GM18505 (cell line): ENCODE results near the gene EIF2D.

Experiments
- ATAC-seq: cut with Tn5 transposase; IDR thresholded peaks from one replicate; pipeline ENCODE4 v1.9.1; 2021; ENCODE audit not compliant: unreplicated experiment
- POLR2A ChIP-seq: IDR thresholded peaks from 4 replicates; pipeline ENCODE4 v1.6.1; 2011; ENCODE audit warnings: borderline replicate concordance; ENCODE audit not compliant: insufficient read depth, insufficient read length; ENCODE audit errors: extremely low read depth

EIF2D gene

DNA sequence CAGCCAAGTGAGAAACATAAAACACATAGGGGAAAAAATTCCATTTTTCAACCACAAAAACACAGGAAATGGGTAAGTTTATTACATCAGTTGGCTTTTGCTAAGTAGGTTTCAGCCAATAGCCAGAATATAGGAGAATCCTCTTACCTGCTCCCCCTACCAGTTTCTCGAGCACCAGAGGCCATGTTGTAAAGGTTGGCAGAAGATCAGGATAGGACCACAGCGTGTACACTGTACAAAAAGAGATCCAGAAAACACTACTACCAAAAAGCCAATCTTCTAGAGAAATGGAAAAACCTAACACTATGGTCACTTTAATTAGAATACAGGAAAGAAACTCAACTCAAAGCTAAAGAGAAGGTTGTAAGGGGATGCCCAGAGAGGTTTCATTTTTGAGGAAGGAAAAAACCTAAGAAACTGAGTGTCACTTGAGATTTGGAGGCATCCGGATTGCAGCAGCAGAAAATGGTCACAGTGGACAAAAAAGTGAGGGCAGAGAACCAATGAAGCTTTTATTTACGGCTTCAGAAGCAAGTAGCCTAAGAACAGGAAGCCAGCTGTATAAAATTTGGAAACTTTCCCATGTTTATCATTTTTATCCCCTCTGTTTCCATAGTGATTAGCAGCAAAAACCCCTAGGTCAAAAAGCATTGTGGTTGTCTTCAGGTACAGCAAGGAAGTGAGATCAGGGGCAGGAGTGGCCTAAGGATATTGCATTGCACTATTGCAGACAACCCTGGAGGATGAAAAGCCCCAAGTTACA is 2.9 kb downstream of the EIF2D start:
- ATAC-seq, result no peak
- TF ChIP-seq POLR2A, result no peak

DNA sequence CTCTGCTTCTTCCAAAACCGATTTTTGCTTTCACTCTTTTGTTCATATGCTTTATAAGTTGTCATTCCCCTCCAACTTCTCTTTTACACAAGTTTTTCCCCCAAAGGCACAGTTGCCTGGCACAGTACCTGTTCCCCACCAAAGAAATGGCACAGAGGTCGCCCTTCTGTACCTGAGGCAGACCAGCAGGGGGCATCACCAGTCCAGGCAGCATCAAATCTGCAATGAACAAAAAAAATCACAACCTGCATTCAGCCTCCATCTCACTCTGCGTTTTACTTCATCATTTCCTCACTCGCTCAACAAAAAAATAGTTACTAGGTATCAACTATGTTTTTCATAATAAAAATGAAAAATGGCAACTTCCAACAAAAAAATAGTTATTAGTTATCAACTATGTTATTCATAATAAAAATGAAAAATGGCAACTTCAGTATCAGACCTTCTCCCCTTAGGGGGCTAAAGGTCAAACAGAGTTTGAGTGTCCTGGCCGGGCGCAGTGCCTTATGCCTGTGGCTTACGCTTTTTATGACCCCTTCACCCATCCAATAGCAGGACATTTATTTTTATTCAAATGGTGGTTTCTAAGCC is 4.1 kb downstream of the EIF2D start:
- ATAC-seq, result no peak
- no peak for TF ChIP-seq POLR2A

DNA sequence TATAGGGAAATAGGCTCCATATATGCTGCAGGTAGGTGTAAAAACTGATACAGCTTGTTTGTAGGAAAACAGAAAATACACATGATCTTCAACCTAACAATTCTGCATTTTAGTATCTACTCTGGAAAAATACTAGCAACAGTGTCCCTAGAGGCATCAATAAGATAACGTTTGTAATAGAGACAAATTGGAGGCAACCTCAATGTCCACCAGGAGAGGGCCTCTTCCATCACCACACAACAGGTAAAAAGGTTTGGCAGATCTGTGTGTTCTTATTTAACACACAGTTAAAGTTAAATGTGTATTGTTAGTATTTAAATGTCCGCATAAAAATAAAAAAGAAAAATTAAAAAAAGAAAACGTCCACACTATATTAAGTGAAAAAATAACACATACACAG is 5.4 kb downstream of the EIF2D start:
- TF ChIP-seq POLR2A, result no peak
- ATAC-seq, result no peak

DNA sequence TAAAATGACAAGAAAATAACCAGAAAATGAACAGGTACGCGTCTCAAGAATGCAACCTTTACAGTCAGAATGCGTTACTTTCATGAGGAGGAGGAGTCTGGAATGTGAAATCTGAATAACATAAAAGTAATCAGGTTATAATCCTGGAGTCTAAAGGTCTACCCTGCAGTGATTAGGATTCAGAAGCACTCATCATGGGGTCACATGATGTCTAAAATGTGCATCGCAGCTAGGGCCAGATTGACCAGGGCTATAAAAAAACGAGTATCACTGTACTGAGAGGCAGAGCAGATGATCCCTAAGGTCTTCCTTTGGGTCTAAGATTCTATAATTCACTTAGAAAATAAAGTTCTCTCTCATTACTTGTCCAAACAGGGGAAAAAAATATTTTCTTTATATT is 7.4 kb downstream of the EIF2D start:
- no peak for TF ChIP-seq POLR2A
- ATAC-seq, result no peak

DNA sequence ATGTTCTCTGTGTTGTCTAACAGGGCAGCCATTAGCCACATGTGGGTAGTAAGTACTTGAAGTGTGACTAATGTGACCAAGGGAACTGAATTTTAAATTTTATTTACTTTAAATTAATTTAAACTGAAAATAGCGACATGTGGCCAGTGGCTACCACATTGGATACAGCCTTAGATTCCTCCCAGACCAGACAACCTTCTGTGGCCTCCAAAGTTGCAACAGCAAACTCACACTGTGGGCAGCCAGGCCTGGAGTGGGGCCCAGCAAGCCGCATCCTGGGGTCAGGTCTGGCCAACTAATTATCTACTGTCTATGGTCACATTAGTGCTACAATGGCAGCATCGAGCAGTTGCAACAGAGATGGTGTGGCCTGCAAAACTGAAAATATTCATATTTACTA is 11.7 kb downstream of the EIF2D start:
- no peak for TF ChIP-seq POLR2A
- ATAC-seq, result no peak

DNA sequence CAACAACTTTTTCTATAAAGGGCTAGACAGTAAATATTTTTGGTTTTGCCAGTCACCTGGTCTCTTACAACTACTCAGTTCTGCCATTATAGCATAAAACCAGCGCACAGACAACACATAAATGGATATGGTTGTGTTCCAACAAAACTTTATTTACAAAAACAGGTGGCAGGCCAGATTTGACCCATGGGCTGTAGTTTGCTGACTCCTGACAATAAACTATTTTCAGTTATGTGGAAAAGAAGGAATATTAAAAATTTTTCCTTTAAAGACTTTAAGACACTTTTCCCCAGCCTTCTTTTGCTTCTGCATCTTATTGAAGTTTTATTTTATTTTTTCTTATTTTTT is 16.0 kb downstream of the EIF2D start:
- ATAC-seq, result no peak
- no peak for TF ChIP-seq POLR2A

DNA sequence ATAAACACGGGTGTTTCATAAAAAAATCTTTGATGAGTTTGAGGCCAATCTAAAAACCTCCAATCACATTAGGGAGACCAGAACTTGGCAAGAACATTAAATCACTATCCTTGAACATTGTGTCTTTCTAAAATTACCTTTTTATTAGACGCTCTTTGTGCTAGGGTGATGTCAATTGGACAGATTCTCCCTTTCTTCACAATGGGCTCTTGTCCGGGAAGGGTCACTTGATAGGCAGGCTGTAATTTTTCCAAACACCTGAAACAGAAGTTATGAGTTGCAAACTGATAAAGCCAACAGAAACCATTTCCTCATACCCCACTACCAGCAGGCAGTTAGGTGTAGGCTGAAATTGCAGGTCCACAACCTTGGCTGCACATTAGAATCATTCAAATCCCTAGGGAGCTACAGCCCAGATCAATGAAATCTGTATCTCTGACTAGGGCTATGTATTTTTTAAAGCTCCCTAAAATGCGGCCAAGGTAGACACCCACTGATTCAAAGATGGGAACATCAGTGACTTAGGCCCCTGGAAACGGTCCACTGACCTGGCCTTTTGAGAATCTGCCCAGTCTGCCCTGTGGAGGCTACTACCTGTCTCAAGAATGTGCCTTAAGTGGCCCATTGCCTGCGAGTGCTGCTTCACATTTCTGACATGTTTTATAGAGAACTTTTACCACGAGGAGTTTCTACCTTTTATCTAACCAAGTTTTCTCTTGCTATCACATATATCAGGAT is 16.5 kb downstream of the EIF2D start:
- ATAC-seq, result no peak
- TF ChIP-seq POLR2A, result no peak

DNA sequence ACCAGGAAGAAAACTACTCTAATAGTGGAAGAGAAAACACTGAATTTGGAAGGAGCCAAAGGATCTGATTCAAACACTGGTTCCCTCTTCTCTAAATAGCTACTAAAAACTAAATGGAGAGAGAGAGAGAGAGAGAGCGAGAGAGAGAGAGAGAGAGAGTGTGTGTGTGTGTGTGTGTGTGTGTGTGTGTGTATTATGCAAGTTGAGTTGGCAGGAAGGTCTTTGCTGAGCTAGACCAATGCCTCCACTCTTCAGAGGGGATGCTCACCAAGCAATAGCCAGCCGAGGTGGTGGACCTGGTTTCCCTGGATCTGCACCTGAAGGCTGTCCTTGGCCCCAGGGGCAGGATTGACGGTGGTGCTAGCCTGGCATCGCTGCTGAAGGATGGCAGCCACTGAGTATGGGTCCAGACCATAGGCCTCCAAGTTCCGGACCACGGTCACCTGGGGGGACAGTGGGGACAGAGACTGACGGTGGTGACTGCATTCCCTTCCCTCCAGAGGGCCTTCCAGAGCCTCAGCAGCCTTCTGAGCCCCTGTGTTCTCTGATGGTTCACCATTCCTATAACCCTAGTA is 18.8 kb downstream of the EIF2D start:
- no peak for TF ChIP-seq POLR2A
- ATAC-seq, result no peak

DNA sequence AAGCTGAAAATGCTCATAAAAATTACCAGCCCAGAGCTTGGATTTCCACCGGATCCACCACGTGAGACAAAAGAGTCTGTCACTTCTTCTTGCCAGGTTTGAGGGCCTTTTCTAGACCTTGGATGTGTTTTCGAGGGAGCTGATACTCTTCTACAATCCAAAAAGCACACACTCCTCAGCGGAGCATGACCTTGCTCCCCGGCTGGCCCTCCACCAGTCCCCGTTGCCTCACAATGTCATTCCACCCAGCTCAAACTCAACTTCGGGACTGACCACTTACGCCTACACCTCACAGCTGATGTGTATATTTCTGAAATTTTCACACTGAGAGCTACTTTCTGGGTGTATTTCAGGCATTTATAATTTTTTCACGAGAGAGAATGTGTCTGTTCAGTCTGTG is 20.6 kb downstream of the EIF2D start:
- no peak for ATAC-seq
- TF ChIP-seq POLR2A, result no peak

DNA sequence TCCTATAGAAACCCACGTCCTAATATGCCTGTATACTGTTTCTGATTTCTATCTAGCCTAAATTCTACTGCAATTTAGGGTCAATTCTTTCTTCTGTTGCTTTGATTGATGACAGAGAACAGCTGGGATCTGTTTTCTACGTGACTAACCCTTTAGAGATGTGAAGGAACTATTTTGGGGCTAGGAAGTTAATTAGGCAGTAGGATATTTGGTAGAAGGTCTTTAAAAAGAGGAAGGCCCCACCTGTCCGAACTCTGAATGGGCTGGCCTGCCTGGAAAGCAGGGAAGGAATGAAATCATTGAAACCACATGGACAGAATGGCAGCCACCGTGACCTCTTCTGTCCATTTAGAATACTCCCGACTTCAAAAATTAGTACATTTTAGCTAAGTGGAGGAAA is 21.0 kb downstream of the EIF2D start:
- TF ChIP-seq POLR2A, result no peak
- ATAC-seq, result no peak

DNA sequence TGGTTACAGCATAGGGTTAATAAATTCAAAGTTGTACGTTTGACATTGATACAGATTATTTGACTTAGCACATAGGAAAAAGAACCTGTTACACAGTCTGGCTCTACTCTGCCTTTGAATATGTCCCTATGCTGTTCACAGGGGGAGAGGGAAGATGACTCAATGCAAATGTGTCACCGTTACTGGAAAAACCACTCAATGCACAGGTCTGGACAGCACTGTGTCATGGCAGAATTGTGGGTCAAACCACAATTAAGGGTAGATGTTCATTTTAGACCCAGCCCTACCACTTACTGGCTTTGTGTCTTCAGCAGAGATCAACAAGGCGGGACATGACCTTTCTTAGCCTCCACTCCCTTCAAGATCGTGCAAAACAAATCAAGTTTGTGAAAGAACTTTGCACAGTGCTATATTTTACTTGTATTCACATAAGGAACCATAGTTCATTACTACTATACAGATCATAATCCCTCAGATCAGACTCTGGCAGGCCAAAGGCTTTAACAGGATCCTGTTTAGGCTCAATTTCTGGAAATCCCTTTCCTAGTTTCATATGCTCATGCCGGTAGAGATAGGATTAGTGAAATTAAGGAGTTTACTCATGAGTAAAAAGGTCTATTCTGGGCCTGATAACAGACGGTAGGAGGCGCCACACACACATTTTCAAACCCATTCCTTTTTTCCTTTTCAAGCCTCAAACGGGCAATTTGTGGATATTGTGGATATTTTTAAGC is 22.1 kb downstream of the EIF2D start:
- no peak for ATAC-seq
- TF ChIP-seq POLR2A, result no peak

DNA sequence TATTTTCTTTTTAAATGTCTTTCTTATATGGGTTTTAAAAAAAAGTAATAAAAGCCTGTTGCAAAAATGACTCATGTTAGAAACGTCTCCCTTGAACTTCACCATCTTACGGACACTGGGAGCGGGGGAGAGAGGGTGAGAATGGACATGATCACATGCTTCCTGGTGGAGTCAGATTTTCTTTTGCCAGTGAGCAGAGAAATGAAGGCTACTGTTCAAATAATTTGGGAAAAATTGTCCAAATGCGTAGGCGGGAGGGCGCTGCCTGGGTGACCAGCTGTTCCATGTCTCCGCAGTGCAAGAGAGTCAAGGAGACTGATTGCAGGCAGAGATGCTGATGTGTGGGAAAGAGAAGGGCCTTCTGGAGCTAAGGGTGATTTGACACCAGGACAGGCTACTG is 23.1 kb downstream of the EIF2D start:
- no peak for ATAC-seq
- TF ChIP-seq POLR2A, result no peak

DNA sequence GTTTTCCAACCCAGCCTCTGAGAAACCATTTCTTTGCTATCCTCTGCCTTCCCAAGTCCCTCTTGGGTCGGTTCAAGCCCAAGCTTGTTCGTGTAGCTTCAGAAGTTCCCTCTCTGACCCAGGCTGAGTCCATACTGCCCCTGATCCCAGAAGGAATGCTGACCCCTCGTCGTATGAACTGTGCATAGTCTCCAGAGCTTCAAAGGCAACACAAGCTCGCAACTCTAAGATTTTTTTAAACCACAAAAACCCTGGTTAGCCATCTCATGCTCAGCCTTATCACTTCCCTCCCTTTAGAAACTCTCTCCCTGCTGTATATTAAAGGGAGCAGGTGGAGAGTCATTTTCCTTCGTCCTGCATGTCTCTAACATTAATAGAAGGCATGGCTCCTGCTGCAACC is 23.8 kb downstream of the EIF2D start:
- ATAC-seq, result no peak
- no peak for TF ChIP-seq POLR2A
